Activated CD4-positive, alpha-beta T cell treated with anti-CD3 and anti-CD28 coated beads for 36 hours (primary cell): ENCODE measurements around the gene BCAS1. TPM values are rescaled to one million over a fixed set of nuclear protein-coding genes. Genes with fewer than 3 reads are reported as not detected.
A peak's percentile ranks its signal among the peaks of the same experiment; 100 is the strongest.

Experiments
- ATAC-seq: fragments of 200-7000 bp; cut with Tn5 transposase; one replicate; pipeline ENCODE4 v1.10.0; 2021; ENCODE audit warnings: mild to moderate bottlenecking, moderate library complexity
- CTCF ChIA-PET: fragments of 350-600 bp; sonication (Branson Sonifier 250); formaldehyde crosslinking; loops from one replicate; lab custom pipeline; 2021; ENCODE audit warnings: antibody characterized with exemption; lab: Charles Lee
- POLR2A ChIA-PET: fragments of 350-600 bp; sonication (Branson Sonifier 250); formaldehyde crosslinking; loops from one replicate; lab custom pipeline; 2021; ENCODE audit warnings: antibody characterized with exemption, inconsistent platforms; lab: Charles Lee
- DNase-seq: peaks from one replicate; pipeline ENCODE4 v3.0.0-alpha.2; 2020
- H3K27ac Mint-ChIP-seq: one replicate; pipeline ENCODE4 v1.8.0; 2021; ENCODE audit warnings: mixed read lengths
- H3K27me3 Mint-ChIP-seq: one replicate; pipeline ENCODE4 v1.8.0; 2021; ENCODE audit warnings: mixed read lengths
- H3K36me3 Mint-ChIP-seq: one replicate; pipeline ENCODE4 v1.8.0; 2021; ENCODE audit warnings: low read depth, mixed read lengths
- H3K4me1 Mint-ChIP-seq: one replicate; pipeline ENCODE4 v1.8.0; 2021; ENCODE audit warnings: mixed read lengths
- H3K4me3 Mint-ChIP-seq: one replicate; pipeline ENCODE4 v1.8.0; 2021; ENCODE audit warnings: mild to moderate bottlenecking, moderate library complexity, mixed read lengths
- H3K9me3 Mint-ChIP-seq: one replicate; pipeline ENCODE4 v1.8.0; 2021; ENCODE audit warnings: low read depth, mixed read lengths
- intact Hi-C, 2 experiments: fragments of 100-400 bp; cut with DNase I in 1 of 2; cut with micrococcal nuclease in 1 of 2; formaldehyde crosslinking; loops; one replicate each; pipeline versions ENCODE4 v1.14.2 to v1.15.1; 2022 to 2024; cut with DNase I, micrococcal nuclease
- total RNA-seq, 2 experiments: library from RNA; stranded (reverse); gene quantifications; one replicate each; pipeline ENCODE4 v1.2.3, GENCODE V29; 2021

The BCAS1 gene
- total RNA-seq, 2 experiments from 2014 or later = 0.09 to 0.14 TPM

- Mint-ChIP-seq H3K27me3 (no peaks in the 10 kb centered on the region), H3K36me3 (no peaks in the 10 kb centered on the region), H3K4me3 (no peak overlapping the region), H3K27ac (peak overlapping the region; percentile 25), H3K9me3 (no peaks in the 10 kb centered on the region), H3K4me1 (peaks cover 42% of the 10 kb centered on the region)
- ChIA-PET CTCF (interaction anchor here (0.6 to 4.6 kb wide), 14 partner anchors 8 to 338 kb away, joined by 3 to 44 read pairs (median 4); no protein-coding TSS in a partner anchor), POLR2A (interaction anchor here (0.6 to 1.5 kb wide), 7 partner anchors 9 to 926 kb away, joined by 3 to 6 read pairs (median 4); no protein-coding TSS in a partner anchor)
- intact Hi-C loops = no loop called here
- ATAC-seq (peak; percentile 33), DNase-seq (no peak)
Measured at GRCh38 chr20:53900380-53900999, 169.9 kb downstream of the BCAS1 start.

DNA sequence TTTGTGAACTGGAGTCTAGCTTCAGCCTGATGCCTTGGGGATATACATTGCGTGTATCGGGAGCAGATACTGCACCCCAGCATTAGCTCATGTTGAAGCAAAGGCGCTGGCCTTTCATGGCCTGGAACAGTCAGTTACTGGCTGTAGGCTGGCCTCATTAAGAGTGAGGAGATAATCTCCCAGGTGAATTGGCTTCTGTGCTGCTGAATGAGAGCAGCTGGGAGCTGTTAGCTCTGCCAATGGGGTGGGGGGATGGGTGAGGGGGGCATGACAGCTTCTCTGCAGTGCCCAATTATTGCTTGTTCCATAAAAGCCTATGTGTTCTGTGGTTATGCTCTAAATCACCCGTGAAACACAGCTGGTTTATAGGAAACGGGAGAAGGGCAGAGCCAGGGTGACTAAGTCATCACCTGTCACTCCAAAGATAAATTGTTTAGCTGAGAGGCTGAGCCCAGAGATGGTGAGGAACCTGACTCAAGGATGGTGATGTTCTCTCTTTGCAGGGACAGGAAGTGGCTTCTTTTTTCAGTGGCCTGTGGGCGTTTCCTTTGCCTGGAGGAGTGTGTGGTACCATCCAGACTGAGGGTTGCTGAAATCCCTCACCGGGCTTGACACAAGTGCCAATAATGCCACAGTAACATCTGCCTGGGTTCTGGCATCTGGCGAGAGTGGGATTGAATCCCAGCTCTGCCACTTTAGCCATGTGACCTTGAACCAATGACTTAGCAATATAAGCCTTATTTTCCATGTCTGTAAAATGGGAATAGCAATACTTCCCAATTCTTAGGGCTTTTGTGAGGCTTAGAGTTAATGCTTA lies 170.8 kb downstream of the BCAS1 start:
- CTCF ChIA-PET = interaction anchor here (0.6 to 4.6 kb wide), 20 partner anchors 8 to 402 kb away, joined by 3 to 44 read pairs (median 4); no protein-coding TSS in a partner anchor
- H3K36me3 Mint-ChIP-seq = no peaks in the 10 kb centered on the region
- H3K27ac Mint-ChIP-seq = peak overlapping the region; percentile 92
- H3K4me3 Mint-ChIP-seq = peak overlapping the region; percentile 10
- intact Hi-C loops = loop anchor here (1.0 to 10.0 kb wide), 6 partner anchors 14 to 1495 kb away; no protein-coding TSS in a partner anchor
- DNase-seq (peak; percentile 89), ATAC-seq (peak; percentile 92)
- no peaks in the 10 kb centered on the region for H3K9me3 Mint-ChIP-seq
- no peaks in the 10 kb centered on the region for H3K27me3 Mint-ChIP-seq
- POLR2A ChIA-PET = interaction anchor here (0.6 to 1.5 kb wide), 10 partner anchors 10 to 925 kb away, joined by 3 to 6 read pairs (median 4); no protein-coding TSS in a partner anchor
- peaks cover 49% of the 10 kb centered on the region for H3K4me1 Mint-ChIP-seq

GRCh38 chr20:53898556-53898931 lies 171.8 kb downstream of the BCAS1 start:
- H3K9me3 Mint-ChIP-seq = no peaks in the 10 kb centered on the region
- no peaks in the 10 kb centered on the region for H3K36me3 Mint-ChIP-seq
- no peaks in the 10 kb centered on the region for H3K27me3 Mint-ChIP-seq
- H3K27ac Mint-ChIP-seq = peak overlapping the region; percentile 92
- peaks cover 51% of the 10 kb centered on the region for H3K4me1 Mint-ChIP-seq
- no peak for ATAC-seq
- DNase-seq = no peak
- intact Hi-C loops = loop anchor here (2.0 to 10.0 kb wide), 3 partner anchors 14 to 1494 kb away; no protein-coding TSS in a partner anchor
- POLR2A ChIA-PET = interaction anchor here (0.7 kb wide), 1 partner anchor 319 kb away, joined by 3 read pairs; no protein-coding TSS in a partner anchor
- no peak overlapping the region for H3K4me3 Mint-ChIP-seq
- CTCF ChIA-PET = interaction anchor here (0.8 to 4.6 kb wide), 8 partner anchors 17 to 320 kb away, joined by 3 to 44 read pairs (median 4); no protein-coding TSS in a partner anchor

DNA sequence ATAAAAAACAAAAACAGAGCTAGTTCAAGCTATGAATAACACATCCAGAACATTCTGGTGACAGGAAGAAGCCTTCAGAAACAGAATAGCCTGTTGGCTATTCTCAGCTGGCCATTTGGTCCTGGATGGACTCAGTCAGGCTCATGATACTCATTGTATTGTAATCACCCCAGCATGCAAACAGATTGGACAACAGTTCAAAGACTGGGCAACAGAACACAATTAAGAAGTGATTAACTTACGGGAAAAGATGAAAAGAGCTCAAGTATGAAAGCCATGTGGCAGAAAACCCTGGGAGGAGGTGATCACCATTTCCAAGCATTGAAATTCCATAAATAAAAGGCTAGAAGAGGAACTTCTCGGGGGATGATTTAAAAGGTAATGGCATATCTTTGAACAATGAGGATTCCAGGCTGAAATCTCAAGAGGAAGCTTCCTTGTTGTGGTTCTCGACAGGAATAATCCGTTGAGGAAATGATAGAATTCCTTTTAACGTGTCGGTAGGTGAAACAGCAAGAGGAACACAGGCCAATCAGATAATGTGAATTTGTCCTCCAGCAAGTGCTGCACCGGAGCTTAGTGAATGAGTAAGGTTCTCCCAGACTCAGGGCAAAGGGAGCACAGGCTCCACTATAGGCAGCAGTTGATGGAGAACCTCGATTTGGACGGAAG lies 172.4 kb downstream of the BCAS1 start:
- no peaks in the 10 kb centered on the region for H3K36me3 Mint-ChIP-seq
- intact Hi-C loops = loop anchor here (2.0 to 10.0 kb wide), 3 partner anchors 13 to 1493 kb away; no protein-coding TSS in a partner anchor
- no peaks in the 10 kb centered on the region for H3K27me3 Mint-ChIP-seq
- ATAC-seq = no peak
- ChIA-PET POLR2A (interaction anchor here (0.7 kb wide), 1 partner anchor 319 kb away, joined by 3 read pairs; no protein-coding TSS in a partner anchor), CTCF (interaction anchor here (1.5 to 4.6 kb wide), 4 partner anchors 18 to 319 kb away, joined by 3 to 44 read pairs (median 5); no protein-coding TSS in a partner anchor)
- no peaks in the 10 kb centered on the region for H3K9me3 Mint-ChIP-seq
- DNase-seq = no peak
- H3K27ac Mint-ChIP-seq = peak overlapping the region; percentile 92
- H3K4me1 Mint-ChIP-seq = peaks cover 53% of the 10 kb centered on the region
- H3K4me3 Mint-ChIP-seq = no peak overlapping the region

- no peak overlapping the region for H3K4me3 Mint-ChIP-seq
- intact Hi-C loops = loop anchor here in 1 of 2 experiments (10.0 kb wide), 2 partner anchors 822 to 1492 kb away; no protein-coding TSS in a partner anchor
- CTCF ChIA-PET = no interaction called here
- POLR2A ChIA-PET = interaction anchor here (0.6 kb wide), 1 partner anchor 24 kb away, joined by 3 read pairs; no protein-coding TSS in a partner anchor
- DNase-seq (no peak), ATAC-seq (no peak)
- peaks cover 60% of the 10 kb centered on the region for H3K4me1 Mint-ChIP-seq
- no peaks in the 10 kb centered on the region for H3K36me3 Mint-ChIP-seq
- no peak overlapping the region for H3K27ac Mint-ChIP-seq
- H3K9me3 Mint-ChIP-seq = no peaks in the 10 kb centered on the region
- no peaks in the 10 kb centered on the region for H3K27me3 Mint-ChIP-seq
Measured at GRCh38 chr20:53896647-53897046, 173.7 kb downstream of the BCAS1 start.

DNA sequence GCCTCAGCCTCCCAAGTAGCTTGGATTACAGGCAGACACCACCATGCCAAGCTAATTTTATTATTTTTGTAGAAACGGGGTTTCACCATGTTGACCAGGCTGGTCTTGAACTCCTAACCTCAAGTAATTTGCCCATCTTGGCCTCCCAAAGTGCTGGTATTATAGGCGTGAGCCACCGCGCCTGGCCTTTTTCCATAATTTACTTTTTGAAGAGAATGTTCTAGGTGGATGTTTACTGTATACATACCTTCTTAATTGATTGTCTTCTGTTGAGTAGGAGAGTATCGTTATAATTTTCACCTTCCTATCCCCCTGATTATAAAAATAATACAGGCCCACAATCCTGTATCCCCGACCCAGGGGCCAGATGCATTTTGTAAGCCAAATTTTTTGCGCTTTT lies 174.4 kb downstream of the BCAS1 start:
- Mint-ChIP-seq H3K4me3 (no peak overlapping the region), H3K27ac (no peak overlapping the region), H3K27me3 (no peaks in the 10 kb centered on the region), H3K4me1 (peaks cover 58% of the 10 kb centered on the region), H3K36me3 (no peaks in the 10 kb centered on the region), H3K9me3 (peaks cover 1% of the 10 kb centered on the region)
- CTCF ChIA-PET = no interaction called here
- ATAC-seq = no peak
- intact Hi-C loops = loop anchor here in 1 of 2 experiments (10.0 kb wide), 2 partner anchors 821 to 1491 kb away; no protein-coding TSS in a partner anchor
- POLR2A ChIA-PET = no interaction called here
- no peak for DNase-seq

GRCh38 chr20:53895385-53895755 lies 175.0 kb downstream of the BCAS1 start:
- H3K4me3 Mint-ChIP-seq = no peak overlapping the region
- intact Hi-C loops = loop anchor here in 1 of 2 experiments (10.0 kb wide), 2 partner anchors 821 to 1491 kb away; no protein-coding TSS in a partner anchor
- peaks cover 55% of the 10 kb centered on the region for H3K4me1 Mint-ChIP-seq
- ChIA-PET CTCF (interaction anchor here (0.9 to 1.6 kb wide), 2 partner anchors 20 to 22 kb away, joined by 4 to 9 read pairs; no protein-coding TSS in a partner anchor), POLR2A (no interaction called here)
- H3K9me3 Mint-ChIP-seq = peaks cover 1% of the 10 kb centered on the region
- DNase-seq = no peak
- H3K27ac Mint-ChIP-seq = no peak overlapping the region
- no peak for ATAC-seq
- H3K27me3 Mint-ChIP-seq = no peaks in the 10 kb centered on the region
- no peaks in the 10 kb centered on the region for H3K36me3 Mint-ChIP-seq

DNA sequence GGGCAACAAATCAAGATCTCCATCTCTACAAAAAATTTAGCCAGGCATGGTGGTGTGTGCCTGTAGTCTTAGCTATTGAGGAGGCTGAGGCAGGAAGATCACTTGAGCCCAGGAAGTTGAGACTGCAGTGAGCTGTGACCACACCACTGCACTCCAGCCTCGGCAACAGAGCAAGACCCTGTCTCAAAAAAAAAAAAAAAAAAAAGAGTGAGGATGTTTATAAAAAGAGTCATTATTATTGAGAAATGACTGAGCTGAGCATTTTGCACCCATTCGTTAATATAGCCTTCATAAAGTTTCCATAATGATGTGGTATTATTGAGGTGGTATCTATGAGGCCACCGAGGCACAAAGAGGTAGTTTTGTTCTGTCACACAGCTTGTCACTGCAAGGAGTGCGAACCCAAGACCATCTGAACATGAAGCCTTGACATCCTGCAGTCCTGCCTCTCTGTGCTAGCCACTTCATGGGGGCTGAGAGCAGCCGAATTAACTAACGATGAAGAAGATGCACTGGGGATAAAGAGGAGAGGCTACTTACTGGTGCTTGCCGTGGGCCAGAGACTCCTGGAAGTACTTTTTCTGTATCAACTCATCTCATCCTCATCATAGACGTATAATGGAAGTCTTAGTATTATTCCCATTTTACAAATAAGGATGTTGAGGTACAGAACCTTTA lies 175.5 kb downstream of the BCAS1 start:
- intact Hi-C loops = loop anchor here (5.0 to 10.0 kb wide), 3 partner anchors 208 to 1490 kb away; no protein-coding TSS in a partner anchor
- no peak overlapping the region for H3K27ac Mint-ChIP-seq
- DNase-seq (no peak), ATAC-seq (no peak)
- ChIA-PET CTCF (interaction anchor here (0.5 to 1.6 kb wide), 4 partner anchors 21 to 216 kb away, joined by 3 to 9 read pairs (median 4); no protein-coding TSS in a partner anchor), POLR2A (interaction anchor here (0.5 to 0.8 kb wide), 2 partner anchors 209 to 916 kb away, joined by 4 to 8 read pairs; no protein-coding TSS in a partner anchor)
- H3K4me3 Mint-ChIP-seq = no peak overlapping the region
- H3K36me3 Mint-ChIP-seq = no peaks in the 10 kb centered on the region
- H3K27me3 Mint-ChIP-seq = no peaks in the 10 kb centered on the region
- H3K4me1 Mint-ChIP-seq = peaks cover 52% of the 10 kb centered on the region
- H3K9me3 Mint-ChIP-seq = peaks cover 1% of the 10 kb centered on the region
